GM15510 (cell line): ENCODE results near the gene RORC.

Source experiments
- POLR2A ChIP-seq: IDR thresholded peaks from 3 replicates; pipeline ENCODE4 v1.6.1; 2011; ENCODE audit warnings: borderline replicate concordance; ENCODE audit not compliant: insufficient read length; ENCODE audit errors: extremely low read depth

Gene RORC

GRCh38 chr1:151819976-151820623, 11.5 kb downstream of the RORC start:
- no peak for TF ChIP-seq POLR2A

- TF ChIP-seq POLR2A: no peak
Observed at GRCh38 chr1:151819227-151819835, 12.3 kb downstream of the RORC start.

GRCh38 chr1:151817353-151817730, 14.3 kb downstream of the RORC start:
- TF ChIP-seq POLR2A: no peak

GRCh38 chr1:151816548-151817352, 14.9 kb downstream of the RORC start:
- TF ChIP-seq POLR2A: no peak

GRCh38 chr1:151815716-151816327, 15.8 kb downstream of the RORC start:
- no peak for TF ChIP-seq POLR2A

- TF ChIP-seq POLR2A: no peak
Observed at GRCh38 chr1:151814971-151815545, 16.5 kb downstream of the RORC start.

- TF ChIP-seq POLR2A: no peak
Observed at GRCh38 chr1:151814426-151814825, 17.2 kb downstream of the RORC start.

GRCh38 chr1:151813271-151813977, 18.2 kb downstream of the RORC start:
- no peak for TF ChIP-seq POLR2A

GRCh38 chr1:151811181-151811580, 20.4 kb downstream of the RORC start:
- TF ChIP-seq POLR2A: no peak

GRCh38 chr1:151809985-151810556, 21.5 kb downstream of the RORC start:
- no peak for TF ChIP-seq POLR2A

GRCh38 chr1:151809290-151809984, 22.2 kb downstream of the RORC start:
- no peak for TF ChIP-seq POLR2A

- TF ChIP-seq POLR2A: no peak
Observed at GRCh38 chr1:151807766-151808165, 23.8 kb downstream of the RORC start.

- no peak for TF ChIP-seq POLR2A
Observed at GRCh38 chr1:151807131-151807530, 24.5 kb downstream of the RORC start.
